Right lobe of liver (tissue), 6 donors: ENCODE results near the gene PFDN2. TPM values are rescaled to one million over a fixed set of nuclear protein-coding genes. Genes with fewer than 3 reads are reported as not detected.

Experiments
- ATAC-seq, 4 donors: fragments of 200-7000 bp; cut with Tn5 transposase; one replicate each; pipeline ENCODE4 v1.9.1; 2020; ENCODE audit warnings: mild to moderate bottlenecking in 4 of 4, moderate library complexity in 4 of 4
- DNase-seq, 3 donors: peaks; one replicate each; pipeline ENCODE4 v3.0.0-alpha.2; 2020
- H3K27ac ChIP-seq, 3 donors: fragments of 200-600 bp; one replicate each; pipeline ENCODE4 v1.8.0; 2022
- H3K27me3 ChIP-seq, 2 donors: fragments of 200-600 bp; one replicate each; pipeline ENCODE4 v1.8.0; 2022
- H3K36me3 ChIP-seq, 4 donors: fragments of 200-600 bp; sonication (generic) in 1 of 4; one replicate each; pipeline versions ENCODE4 v1.5.1 to v1.8.0; 2017 to 2022; ENCODE audit warnings: control low read depth in 1 of 4
- H3K4me1 ChIP-seq, 4 donors: fragments of 200-600 bp; sonication (generic) in 1 of 4; one replicate each; pipeline versions ENCODE4 v1.5.1 to v1.8.0; 2017 to 2022; ENCODE audit warnings: control low read depth in 1 of 4
- H3K4me3 ChIP-seq, 3 donors: fragments of 200-600 bp; one replicate each; pipeline ENCODE4 v1.8.0; 2022
- H3K9me3 ChIP-seq, 4 donors: fragments of 200-600 bp; sonication (generic) in 1 of 4; one replicate each; pipeline versions ENCODE4 v1.5.1 to v1.8.0; 2017 to 2022; ENCODE audit warnings: control low read depth in 1 of 4
- CTCF ChIP-seq, 4 donors: fragments of 200-600 bp in 3 of 4; fragments of 450-650 bp in 1 of 4; IDR thresholded peaks; one replicate each; pipeline versions ENCODE4 v1.5.1 to v1.8.0; 2016 to 2022; ENCODE audit warnings: antibody characterized with exemption in 4 of 4, mild to moderate bottlenecking in 2 of 4
- POLR2A ChIP-seq: fragments of 450-650 bp; IDR thresholded peaks from one replicate; pipeline ENCODE4 v1.6.1; 2017; ENCODE audit warnings: antibody characterized with exemption, mild to moderate bottlenecking
- WGBS: methylation state at CpG from one replicate; pipeline ENCODE4 v1.1.6; 2018; ENCODE audit warnings: low coverage, low lambda C conversion rate; ENCODE audit not compliant: insufficient coverage; ENCODE audit errors: missing lambda C conversion rate; 5-methylcytosine and 5-hydroxymethylcytosine counted together
- intact Hi-C, 2 donors: fragments of 100-400 bp; cut with DNase I; formaldehyde crosslinking; loops; one replicate each; pipeline versions ENCODE4 v1.11.2 to v1.14.1; 2022
- long read RNA-seq: library from polyadenylated mRNA; unstranded; transcript quantifications from one replicate; pipeline ENCODE4 v2.0.0, GENCODE V29; 2019
- total RNA-seq, 6 experiments: library from RNA; depleted of rRNA in 2 of 6; stranded (reverse); fragments of >200 nt in 2 of 6; fragmentation: NEBNext Ultra II Directional in 3 of 6; extraction: Animal tissue kit (Norgen Biotek cat#: 25700) in 3 of 6; gene quantifications; one replicate each; pipeline versions ENCODE4 v1.1.0 to v1.2.4, GENCODE V29; 2016 to 2023
- donor health status: DM: no; HTN: yes; CAD: no.
- donor health status: DM: no; HTN: no; CAD: no.
- donor health status: DM: no; HTN: no; CAD: no.
- donor health status: DM: no; HTN: yes; CAD: no.
- donor health status: DM: no; HTN: yes; CAD: no.

The PFDN2 gene
- total RNA-seq: 10 to 100 TPM; 16.6 to 37.5 (median 25.8) TPM
- long read RNA-seq, transcript PFDN2-201 (4 exons, 677 nt): major isoform, 15 of 15 reads
- long read RNA-seq, partial matches to known transcripts: 0 of 15 reads
- long read RNA-seq, other reads (novel, unspliced or antisense): 0 of 15 reads

GRCh38 chr1:161117759-161118581, at the start of gene PFDN2, which contains the start of gene NIT1:
TSS of gene PFDN2 (minus strand) at chr1:161118037. CDS start at chr1:161118026, 11 bp downstream.
TSS of gene NIT1 (plus strand) at chr1:161118105. CDS start at chr1:161118177, 72 bp downstream.
- no peaks in the 10 kb centered on the region for H3K9me3 ChIP-seq
- ATAC-seq (peak; percentile 86 to 90 (median 88)), DNase-seq (peak; percentile 91 to 92 (median 91))
- peak within 1 kb of the TSS; percentile 89 to 100 (median 99) for H3K4me3 ChIP-seq
- intact Hi-C loops: no loop called here
- H3K27me3 ChIP-seq: no peaks in the 10 kb centered on the region
- TF ChIP-seq POLR2A (peak; percentile 96), CTCF (IDR thresholded peaks at IDR 0.05) (no peak)
- H3K4me1 ChIP-seq: peaks cover 0 to 50% (median 19%) of the 10 kb centered on the region in 4 donors
- H3K27ac ChIP-seq: peak within 1 kb of the TSS; percentile 88 to 95 (median 90)
- peaks cover 0 to 35% (median 26%) of the 10 kb centered on the region in 4 donors for H3K36me3 ChIP-seq
- WGBS: under 1% methylated on average over 32 of the region's 58 CpGs

GRCh38 chr1:161166669-161167548, 49.1 kb upstream of the PFDN2 start:
- TF ChIP-seq CTCF (IDR thresholded peaks at IDR 0.05) (no peak), POLR2A (no peak)
- DNase-seq: peak in 1 of 3 donors; percentile 55
- H3K9me3 ChIP-seq: no peaks in the 10 kb centered on the region
- peaks cover 0 to 7% (median 3%) of the 10 kb centered on the region in 4 donors for H3K4me1 ChIP-seq
- H3K27ac ChIP-seq: peak overlapping the region; percentile 27 to 61 (median 59)
- intact Hi-C loops: no loop called here
- peak overlapping the region; percentile 67 to 77 (median 71) for H3K4me3 ChIP-seq
- peaks cover 0 to 29% (median 5%) of the 10 kb centered on the region in 4 donors for H3K36me3 ChIP-seq
- 11% methylated on average over 25 of the region's 33 CpGs for WGBS
- peak in 1 of 4 donors; percentile 0 for ATAC-seq
- no peaks in the 10 kb centered on the region for H3K27me3 ChIP-seq

GRCh38 chr1:161165742-161166668, 48.2 kb upstream of the PFDN2 start, which contains the start of gene PPOX:
TSS of gene PPOX (plus strand) at chr1:161166426. CDS start at chr1:161166848, 422 bp downstream.
- H3K27me3 ChIP-seq: no peaks in the 10 kb centered on the region
- H3K4me1 ChIP-seq: peaks cover 0 to 7% (median 3%) of the 10 kb centered on the region in 4 donors
- intact Hi-C loops: no loop called here
- WGBS: 0% methylated on average over 19 of the region's 54 CpGs
- H3K4me3 ChIP-seq: peak within 1 kb of the TSS; percentile 67 to 77 (median 71)
- peaks cover 0 to 23% (median under 1%) of the 10 kb centered on the region in 4 donors for H3K36me3 ChIP-seq
- TF ChIP-seq POLR2A: peak; percentile 48
- TF ChIP-seq CTCF (IDR thresholded peaks at IDR 0.05): peak; percentile 11 to 46 (median 30)
- peak within 1 kb of the TSS; percentile 59 to 67 (median 61) for H3K27ac ChIP-seq
- DNase-seq (peak; percentile 95 to 98 (median 97)), ATAC-seq (peak; percentile 94 to 96 (median 94))
- H3K9me3 ChIP-seq: no peaks in the 10 kb centered on the region
